H9 (cell line): Measurements from ENCODE around the gene ZNF304. TPM values are rescaled to one million over a fixed set of nuclear protein-coding genes. Genes with fewer than 3 reads are reported as not detected.

Experiments used
- DNase-seq: peaks from one replicate; pipeline ENCODE4 v3.0.0-alpha.2; 2017
- H2AFZ ChIP-seq: one replicate; pipeline ENCODE4 v1.6.1; 2013; ENCODE audit warnings: mild to moderate bottlenecking, low read length, control low read depth, moderate library complexity
- H2AK5ac ChIP-seq: 2 replicates; pipeline ENCODE4 v1.6.1; 2013; ENCODE audit warnings: low read length, control low read depth, mixed read lengths; ENCODE audit not compliant: insufficient read length
- H2BK120ac ChIP-seq: one replicate; pipeline ENCODE4 v1.6.1; 2013; ENCODE audit warnings: low read depth, mild to moderate bottlenecking, low read length, control low read depth, inconsistent platforms; ENCODE audit not compliant: poor library complexity, severe bottlenecking
- H2BK12ac ChIP-seq: 2 replicates; pipeline ENCODE4 v1.6.1; 2013; ENCODE audit warnings: low read length, control low read depth, mixed read lengths, low read depth; ENCODE audit not compliant: insufficient read length
- H2BK15ac ChIP-seq: 2 replicates; pipeline ENCODE4 v1.6.1; 2013; ENCODE audit warnings: low read depth, low read length, control low read depth
- H2BK20ac ChIP-seq: one replicate; pipeline ENCODE4 v1.6.1; 2013; ENCODE audit warnings: low read depth, mild to moderate bottlenecking, low read length, control low read depth, inconsistent platforms; ENCODE audit not compliant: poor library complexity, severe bottlenecking
- H2BK5ac ChIP-seq: 2 replicates; pipeline ENCODE4 v1.6.1; 2013; ENCODE audit warnings: low read length, control low read depth, mixed read lengths; ENCODE audit not compliant: insufficient read length
- H3K14ac ChIP-seq: 2 replicates; pipeline ENCODE4 v1.6.1; 2013; ENCODE audit warnings: low read length, control low read depth; ENCODE audit not compliant: insufficient read depth
- H3K18ac ChIP-seq: 2 replicates; pipeline ENCODE4 v1.6.1; 2013; ENCODE audit warnings: low read depth, mild to moderate bottlenecking, mixed read lengths, low read length, control low read depth; ENCODE audit not compliant: insufficient read length
- H3K23ac ChIP-seq: 2 replicates; pipeline ENCODE4 v1.6.1; 2013; ENCODE audit warnings: low read length, control low read depth, mixed read lengths, low read depth; ENCODE audit not compliant: insufficient read length
- H3K23me2 ChIP-seq: 2 replicates; pipeline ENCODE4 v1.6.1; 2013; ENCODE audit warnings: low read depth, mild to moderate bottlenecking, mixed read lengths, low read length, control low read depth; ENCODE audit not compliant: insufficient read length, poor library complexity, severe bottlenecking
- H3K27ac ChIP-seq: 2 replicates; pipeline ENCODE4 v1.5.1; 2013; ENCODE audit warnings: low read length, control low read depth, mixed read lengths, low read depth; ENCODE audit not compliant: insufficient read length
- H3K27me3 ChIP-seq: 2 replicates; pipeline ENCODE4 v1.6.1; 2013; ENCODE audit warnings: low read length, control low read depth, inconsistent platforms; ENCODE audit not compliant: insufficient read depth
- H3K4ac ChIP-seq: 2 replicates; pipeline ENCODE4 v1.6.1; 2013; ENCODE audit warnings: low read depth, mild to moderate bottlenecking, control low read depth, inconsistent platforms, low read length, moderate library complexity
- H3K4me1 ChIP-seq: 2 replicates; pipeline ENCODE4 v1.6.1; 2013; ENCODE audit warnings: low read length, control low read depth, inconsistent platforms; ENCODE audit not compliant: insufficient read depth
- H3K4me2 ChIP-seq: 2 replicates; pipeline ENCODE4 v1.6.1; 2013; ENCODE audit warnings: low read length, control low read depth, mixed read lengths; ENCODE audit not compliant: insufficient read length, insufficient read depth
- H3K56ac ChIP-seq: 2 replicates; pipeline ENCODE4 v1.6.1; 2013; ENCODE audit warnings: low read depth, mild to moderate bottlenecking, mixed read lengths, low read length, control low read depth; ENCODE audit not compliant: insufficient read length
- H3K79me1 ChIP-seq: 2 replicates; pipeline ENCODE4 v1.6.1; 2013; ENCODE audit warnings: low read depth, mild to moderate bottlenecking, moderate library complexity, low read length, control low read depth, inconsistent platforms; ENCODE audit not compliant: insufficient read depth, poor library complexity, severe bottlenecking
- H3K79me2 ChIP-seq: 2 replicates; pipeline ENCODE4 v1.6.1; 2013; ENCODE audit warnings: low read length, control low read depth, inconsistent platforms; ENCODE audit not compliant: insufficient read depth
- H3K9ac ChIP-seq: 2 replicates; pipeline ENCODE4 v1.6.1; 2013; ENCODE audit warnings: low read length, control low read depth, mixed read lengths; ENCODE audit not compliant: insufficient read length; ENCODE audit errors: extremely low read depth
- H3K9me3 ChIP-seq: one replicate; pipeline ENCODE4 v1.6.1; 2013; ENCODE audit warnings: low read depth, low read length, inconsistent platforms; ENCODE audit not compliant: control insufficient read depth
- H3T11ph ChIP-seq: one replicate; pipeline ENCODE4 v1.6.1; 2013; ENCODE audit warnings: mild to moderate bottlenecking, low read length, control low read depth, inconsistent platforms
- H4K20me1 ChIP-seq: one replicate; pipeline ENCODE4 v1.6.1; 2013; ENCODE audit not compliant: control insufficient read depth, insufficient read length, insufficient read depth
- H4K5ac ChIP-seq: 2 replicates; pipeline ENCODE4 v1.6.1; 2013; ENCODE audit warnings: low read depth, mild to moderate bottlenecking, mixed read lengths, low read length, control low read depth; ENCODE audit not compliant: insufficient read length
- H4K8ac ChIP-seq: replicated peaks from 2 replicates; pipeline ENCODE4 v1.6.1; 2013; ENCODE audit warnings: low read length, control low read depth, mixed read lengths, low read depth; ENCODE audit not compliant: insufficient read length
- H4K91ac ChIP-seq: 2 replicates; pipeline ENCODE4 v1.6.1; 2013; ENCODE audit warnings: low read depth, mild to moderate bottlenecking, moderate library complexity, mixed read lengths, low read length, control low read depth; ENCODE audit not compliant: insufficient read length
- H3K27ac Mint-ChIP-seq, 3 experiments: 2 replicates in 2 of 3; 3 replicates in 1 of 3; pipeline ENCODE4 v1.8.0; 2020 to 2021; ENCODE audit warnings: mixed read lengths in 3 of 3, mild to moderate bottlenecking in 1 of 3, moderate library complexity in 1 of 3
- H3K27me3 Mint-ChIP-seq: 2 replicates; pipeline ENCODE4 v1.8.0; 2021; ENCODE audit warnings: low read depth, mild to moderate bottlenecking, moderate library complexity, mixed read lengths
- H3K36me3 Mint-ChIP-seq, 3 experiments: 2 replicates in 2 of 3; 3 replicates in 1 of 3; pipeline ENCODE4 v1.8.0; 2020 to 2021; ENCODE audit warnings: low read depth in 3 of 3, mixed read lengths in 3 of 3; ENCODE audit not compliant: insufficient read depth in 1 of 3
- H3K4me1 Mint-ChIP-seq, 2 experiments: 2 replicates each; pipeline ENCODE4 v1.8.0; 2020; ENCODE audit warnings: mixed read lengths in 2 of 2
- H3K4me3 Mint-ChIP-seq, 2 experiments: 2 replicates in 1 of 2; 3 replicates in 1 of 2; pipeline ENCODE4 v1.8.0; 2020 to 2021; ENCODE audit warnings: mild to moderate bottlenecking in 2 of 2, mixed read lengths in 2 of 2, moderate library complexity in 1 of 2
- H3K9me3 Mint-ChIP-seq, 2 experiments: 2 replicates in 1 of 2; 3 replicates in 1 of 2; pipeline ENCODE4 v1.8.0; 2020; ENCODE audit warnings: mild to moderate bottlenecking in 2 of 2, mixed read lengths in 2 of 2, moderate library complexity in 1 of 2
- CTCF ChIP-seq: fragments of 200-600 bp; sonication (generic); conservative IDR thresholded peaks from 3 replicates; pipeline ENCODE4 v1.8.0; 2021; ENCODE audit warnings: antibody characterized with exemption, mild to moderate bottlenecking
- WGBS: extraction: QIAGEN DNeasy Blood & Tissue Kit; methylation state at CpG from one replicate; pipeline ENCODE4 v1.1.7; 2013; ENCODE audit warnings: missing lambda C conversion rate, low lambda C conversion rate, mixed read lengths; ENCODE audit not compliant: insufficient read length; ENCODE audit errors: extremely low coverage; 5-methylcytosine and 5-hydroxymethylcytosine counted together
- total RNA-seq: library from RNA; stranded (reverse); gene quantifications from 2 replicates; pipeline ENCODE4 v1.2.1, GENCODE V29; 2021

Gene ZNF304
- total RNA-seq, 1 experiment from 2014 or later: 13.5 TPM

GRCh38 chr19:57305056-57305455 lies 46.0 kb upstream of the ZNF304 start:
- no peak overlapping the region for H2BK20ac ChIP-seq
- H3K56ac ChIP-seq: no peak overlapping the region
- no peaks in the 10 kb centered on the region for H3K23me2 ChIP-seq
- Mint-ChIP-seq H3K27me3 (peaks cover 3% of the 10 kb centered on the region), H3K9me3 (no peaks in the 10 kb centered on the region; a peak in 2 of 5 replicates), H3K4me1 (peaks cover 0 to 7% of the 10 kb centered on the region in 2 experiments; a peak in 1 of 4 replicates), H3K4me3 (no peak overlapping the region), H3K27ac (no peak overlapping the region; a peak in 1 of 7 replicates), H3K36me3 (peaks cover 8 to 28% (median 10%) of the 10 kb centered on the region in 3 experiments)
- H4K8ac ChIP-seq: no peak overlapping the region
- H4K5ac ChIP-seq: no peak overlapping the region
- no peak overlapping the region for H2AFZ ChIP-seq
- H2BK15ac ChIP-seq: no peak overlapping the region
- no peak overlapping the region for H2BK12ac ChIP-seq
- H3T11ph ChIP-seq: no peak overlapping the region
- H3K4me2 ChIP-seq: no peak overlapping the region
- TF ChIP-seq CTCF: no peak
- no peak overlapping the region for H3K27ac ChIP-seq
- H3K79me1 ChIP-seq: peaks cover 3% of the 10 kb centered on the region
- H3K14ac ChIP-seq: no peak overlapping the region
- H2BK120ac ChIP-seq: no peak overlapping the region
- no peak overlapping the region for H3K18ac ChIP-seq
- H2AK5ac ChIP-seq: no peak overlapping the region
- H3K9ac ChIP-seq: no peak overlapping the region
- H2BK5ac ChIP-seq: no peak overlapping the region
- no peak overlapping the region for H3K23ac ChIP-seq
- H3K9me3 ChIP-seq: no peaks in the 10 kb centered on the region
- no peaks in the 10 kb centered on the region; the same call in 1 of the 2 replicates for H3K79me2 ChIP-seq
- WGBS: no CpG with 5 or more reads among the region's 1 CpG
- H3K4ac ChIP-seq: no peak overlapping the region
- H4K20me1 ChIP-seq: no peaks in the 10 kb centered on the region
- no peak overlapping the region for H4K91ac ChIP-seq
- DNase-seq: no peak
- H3K27me3 ChIP-seq: no peaks in the 10 kb centered on the region
- H3K4me1 ChIP-seq: no peaks in the 10 kb centered on the region
